Measurements from ENCODE around the gene KRT9.

DNA sequence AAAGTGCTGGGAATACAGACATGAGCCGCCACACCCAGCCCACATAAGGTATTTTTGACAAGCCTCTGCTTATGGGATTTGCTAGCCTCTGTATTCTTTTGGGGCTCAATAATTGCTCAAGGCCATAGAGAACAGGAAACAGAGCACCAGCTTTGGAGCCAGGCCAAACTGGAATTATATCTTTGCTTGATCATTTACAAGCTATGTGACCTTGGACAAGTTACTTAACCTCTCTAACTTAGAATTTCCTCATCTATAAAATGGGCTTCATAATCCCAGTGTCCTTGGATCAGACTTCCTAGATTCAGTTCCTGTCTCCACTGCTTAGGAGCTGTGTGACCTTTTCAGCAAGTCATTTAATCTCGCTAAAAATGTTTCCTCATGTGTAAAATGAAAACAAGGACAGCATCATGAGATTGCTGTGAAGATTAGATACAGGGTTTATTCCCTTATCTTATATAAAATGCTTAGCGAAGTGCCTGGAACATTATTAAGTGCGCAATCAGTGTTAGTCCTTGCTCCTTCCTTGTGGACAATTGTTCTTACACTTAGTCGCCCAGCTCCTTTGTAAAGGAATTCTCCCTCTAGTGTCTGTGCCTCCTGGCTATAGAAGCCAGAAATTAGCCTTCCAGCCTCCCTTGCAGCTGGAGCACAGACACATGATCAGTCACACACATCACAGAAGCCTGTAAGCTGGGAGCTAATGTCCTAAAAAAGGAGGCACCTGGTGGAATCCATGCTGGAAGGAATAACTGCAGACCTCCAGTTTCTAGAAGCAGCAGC lies 16.6 kb downstream of the KRT9 start:
- TF ChIP-seq, protein P1, sequence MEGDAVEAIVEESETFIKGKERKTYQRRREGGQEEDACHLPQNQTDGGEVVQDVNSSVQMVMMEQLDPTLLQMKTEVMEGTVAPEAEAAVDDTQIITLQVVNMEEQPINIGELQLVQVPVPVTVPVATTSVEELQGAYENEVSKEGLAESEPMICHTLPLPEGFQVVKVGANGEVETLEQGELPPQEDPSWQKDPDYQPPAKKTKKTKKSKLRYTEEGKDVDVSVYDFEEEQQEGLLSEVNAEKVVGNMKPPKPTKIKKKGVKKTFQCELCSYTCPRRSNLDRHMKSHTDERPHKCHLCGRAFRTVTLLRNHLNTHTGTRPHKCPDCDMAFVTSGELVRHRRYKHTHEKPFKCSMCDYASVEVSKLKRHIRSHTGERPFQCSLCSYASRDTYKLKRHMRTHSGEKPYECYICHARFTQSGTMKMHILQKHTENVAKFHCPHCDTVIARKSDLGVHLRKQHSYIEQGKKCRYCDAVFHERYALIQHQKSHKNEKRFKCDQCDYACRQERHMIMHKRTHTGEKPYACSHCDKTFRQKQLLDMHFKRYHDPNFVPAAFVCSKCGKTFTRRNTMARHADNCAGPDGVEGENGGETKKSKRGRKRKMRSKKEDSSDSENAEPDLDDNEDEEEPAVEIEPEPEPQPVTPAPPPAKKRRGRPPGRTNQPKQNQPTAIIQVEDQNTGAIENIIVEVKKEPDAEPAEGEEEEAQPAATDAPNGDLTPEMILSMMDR (IDR thresholded peaks at IDR 0.05) = no peak
- TF ChIP-seq POLR2A (IDR thresholded peaks at IDR 0.05) = no peak

All from esophagus squamous epithelium (tissue), 4 donors.